Activated gamma-delta T cell treated with Interleukin-2 at 50 U/mL for 16 hours (primary cell): Measurements from ENCODE around the gene ATP10A.
A peak's percentile ranks its signal among the peaks of the same experiment; 100 is the strongest.

ENCODE experiments used
- DNase-seq: peaks from one replicate; pipeline ENCODE4 v3.0.0-alpha.2; 2020

ATP10A gene

GRCh38 chr15:25812845-25813244, 50.3 kb downstream of the ATP10A start:
- DNase-seq = no peak

- DNase-seq = no peak
Observed at GRCh38 chr15:25812073-25812472, 51.1 kb downstream of the ATP10A start.

GRCh38 chr15:25811481-25811906, 51.6 kb downstream of the ATP10A start:
- no peak for DNase-seq

- DNase-seq = peak; percentile 21
Observed at GRCh38 chr15:25810631-25811091, 52.5 kb downstream of the ATP10A start.

GRCh38 chr15:25810154-25810553, 53.0 kb downstream of the ATP10A start:
- DNase-seq = no peak

GRCh38 chr15:25807063-25807462, 56.1 kb downstream of the ATP10A start:
- no peak for DNase-seq

- no peak for DNase-seq
Observed at GRCh38 chr15:25805031-25805430, 58.1 kb downstream of the ATP10A start.

- DNase-seq = no peak
Observed at GRCh38 chr15:25804451-25804850, 58.7 kb downstream of the ATP10A start.

GRCh38 chr15:25803541-25803940, 59.6 kb downstream of the ATP10A start:
- no peak for DNase-seq

GRCh38 chr15:25803036-25803435, 60.1 kb downstream of the ATP10A start:
- no peak for DNase-seq

- DNase-seq = no peak
Observed at GRCh38 chr15:25802285-25802830, 60.8 kb downstream of the ATP10A start.

GRCh38 chr15:25801586-25802284, 61.4 kb downstream of the ATP10A start:
- no peak for DNase-seq

- no peak for DNase-seq
Observed at GRCh38 chr15:25800761-25801515, 62.2 kb downstream of the ATP10A start.

- no peak for DNase-seq
Observed at GRCh38 chr15:25799906-25800700, 63.0 kb downstream of the ATP10A start.

GRCh38 chr15:25797936-25798901, 64.9 kb downstream of the ATP10A start:
- DNase-seq = no peak

- no peak for DNase-seq
Observed at GRCh38 chr15:25797511-25797935, 65.6 kb downstream of the ATP10A start.

- no peak for DNase-seq
Observed at GRCh38 chr15:25797035-25797434, 66.1 kb downstream of the ATP10A start.

GRCh38 chr15:25796395-25796794, 66.7 kb downstream of the ATP10A start:
- no peak for DNase-seq

- DNase-seq = no peak
Observed at GRCh38 chr15:25795712-25796111, 67.4 kb downstream of the ATP10A start.

- DNase-seq = no peak
Observed at GRCh38 chr15:25795061-25795460, 68.1 kb downstream of the ATP10A start.

- DNase-seq = no peak
Observed at GRCh38 chr15:25793354-25794050, 69.6 kb downstream of the ATP10A start.
